Stimulated activated CD8-positive, alpha-beta memory T cell treated with anti-CD3 and anti-CD28 coated beads, Interleukin-2, amount 100 ng/mL, for 1 hour (primary cell): ENCODE results near the gene LAPTM4A.
"Not testable (repeated sequence)": the region's sequence is repeated elsewhere in the genome, so short reads cannot be mapped to it uniquely, and the experiment has no call there.

ENCODE experiments used
- DNase-seq, 2 donors: peaks; one replicate each; pipeline ENCODE4 v3.0.0-alpha.2; 2020; ENCODE audit warnings: low read depth in 2 of 2

LAPTM4A gene

GRCh38 chr2:20051532-20052228 lies at the start of gene LAPTM4A:
Gene LAPTM4A, minus strand, starts transcription at chr2:20051628. Its CDS starts 108 bp downstream, at chr2:20051520.
- DNase-seq = peak; percentile 90 to 96

DNA sequence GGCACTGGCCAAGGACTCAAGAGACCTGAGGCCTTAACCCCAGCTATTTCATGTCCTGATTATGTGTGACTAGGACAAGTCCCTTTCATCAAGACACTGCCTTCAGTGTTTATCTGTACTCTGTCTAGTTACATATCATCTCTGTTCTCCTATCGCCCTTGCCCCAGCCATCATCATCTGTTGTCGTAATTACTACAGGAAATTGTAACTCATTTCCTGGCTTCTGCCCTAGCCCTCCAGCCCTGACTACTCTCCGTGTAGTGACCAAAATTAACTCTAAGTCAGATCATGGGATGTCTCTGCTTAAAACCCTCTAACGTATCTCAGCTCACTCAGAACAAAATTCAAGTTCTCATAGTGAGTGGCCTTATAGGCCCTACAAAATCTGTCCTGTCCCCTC lies 49.3 kb upstream of the LAPTM4A start:
- no peak for DNase-seq

- no peak for DNase-seq
These were observed 48.4 kb upstream of the LAPTM4A start for GRCh38 chr2:20099780-20100179.

DNA sequence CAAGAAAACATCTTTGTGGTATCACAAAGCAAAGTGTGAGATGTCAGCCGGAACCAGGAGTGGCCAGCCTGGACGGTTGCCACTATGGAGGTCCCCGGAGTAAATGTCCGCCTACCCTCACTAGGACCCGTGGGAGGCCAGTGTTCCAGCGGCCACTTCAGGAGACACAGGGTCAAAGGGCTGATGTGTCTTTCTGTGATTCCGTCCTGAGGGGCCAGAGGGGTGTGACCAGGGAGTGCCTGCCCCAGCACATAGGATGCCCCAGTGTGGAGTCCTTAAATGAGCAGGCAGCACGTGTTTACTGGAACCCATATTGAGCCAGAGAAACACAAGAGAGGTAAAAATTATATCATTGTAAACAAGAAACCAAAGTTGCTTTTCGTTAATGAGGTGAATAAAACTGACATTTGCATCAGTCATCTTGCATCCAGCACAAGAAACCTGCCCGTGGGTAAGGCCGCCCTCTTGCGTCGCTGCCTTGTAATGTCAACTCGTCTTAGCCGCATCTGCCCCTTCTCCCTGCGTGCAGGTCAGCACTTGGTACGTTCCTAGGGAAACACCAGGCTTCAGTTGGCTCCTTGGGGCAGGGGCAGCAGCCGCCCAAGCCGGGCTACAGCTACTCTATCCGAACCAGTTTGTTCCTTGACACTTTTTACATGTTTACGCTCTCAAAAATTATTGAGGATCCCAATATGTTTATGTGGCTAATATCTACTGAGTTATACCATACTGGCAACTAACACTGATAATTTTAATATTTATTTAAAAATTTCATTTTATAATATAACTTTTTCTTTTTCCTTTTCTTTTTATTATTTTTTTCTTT lies 46.7 kb upstream of the LAPTM4A start:
- DNase-seq = peak; percentile 41 to 55

- no peak for DNase-seq
These were observed 44.0 kb upstream of the LAPTM4A start for GRCh38 chr2:20095469-20095868.

DNA sequence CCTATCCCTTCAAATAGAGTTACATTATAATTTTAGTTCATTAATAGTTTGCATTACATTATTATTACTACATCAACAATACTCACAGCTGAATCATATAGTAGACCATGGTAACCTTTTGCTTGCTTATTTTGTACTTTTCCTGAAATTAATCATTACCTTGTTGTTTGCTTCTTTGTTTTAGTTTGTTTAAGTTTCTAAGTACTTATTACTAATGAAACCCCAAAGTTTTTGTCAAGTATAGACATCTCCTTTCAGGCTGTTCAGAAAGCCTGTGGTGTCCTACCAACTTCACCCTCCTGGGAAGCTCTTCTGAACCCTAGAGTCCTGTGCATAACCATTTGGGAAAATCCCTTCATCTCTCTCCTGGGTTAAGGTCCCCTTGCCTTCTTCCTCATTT lies 43.5 kb upstream of the LAPTM4A start:
- no peak for DNase-seq

DNA sequence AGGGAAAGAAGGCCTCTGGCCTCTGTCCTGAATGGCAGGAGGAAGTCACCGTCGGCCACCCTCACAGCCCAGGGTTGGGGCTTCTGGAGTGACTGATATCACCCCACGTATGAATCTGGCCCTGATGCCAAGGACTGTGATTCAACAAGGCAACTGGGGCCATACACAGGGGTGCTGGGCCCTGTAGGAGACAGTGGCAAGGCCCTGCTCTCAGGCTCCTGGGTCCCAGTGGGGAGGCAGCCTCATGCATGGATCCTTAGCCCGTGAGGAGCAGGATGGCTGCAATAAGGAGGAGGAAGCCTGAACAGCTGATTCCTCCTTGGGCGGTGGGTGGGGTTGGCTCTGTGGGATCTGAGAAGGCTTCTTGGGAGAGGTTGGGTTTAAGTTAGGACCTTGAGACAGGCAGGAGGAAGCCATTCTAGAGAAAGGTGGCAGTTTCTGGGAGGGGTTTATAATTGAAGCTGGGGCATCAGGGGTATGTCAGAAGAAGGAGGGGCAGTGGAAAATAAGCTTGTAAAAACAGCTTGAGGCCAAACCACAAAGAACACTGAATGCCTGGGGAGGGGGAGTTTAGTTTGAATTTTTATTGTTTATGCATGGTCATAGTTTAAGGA lies 42.8 kb upstream of the LAPTM4A start:
- DNase-seq = no peak

GRCh38 chr2:20093263-20094141 lies 42.1 kb upstream of the LAPTM4A start:
- DNase-seq = no peak

- no peak for DNase-seq
These were observed 41.4 kb upstream of the LAPTM4A start for GRCh38 chr2:20092901-20093235.

GRCh38 chr2:20092226-20092900 lies 40.9 kb upstream of the LAPTM4A start:
- no peak for DNase-seq

DNA sequence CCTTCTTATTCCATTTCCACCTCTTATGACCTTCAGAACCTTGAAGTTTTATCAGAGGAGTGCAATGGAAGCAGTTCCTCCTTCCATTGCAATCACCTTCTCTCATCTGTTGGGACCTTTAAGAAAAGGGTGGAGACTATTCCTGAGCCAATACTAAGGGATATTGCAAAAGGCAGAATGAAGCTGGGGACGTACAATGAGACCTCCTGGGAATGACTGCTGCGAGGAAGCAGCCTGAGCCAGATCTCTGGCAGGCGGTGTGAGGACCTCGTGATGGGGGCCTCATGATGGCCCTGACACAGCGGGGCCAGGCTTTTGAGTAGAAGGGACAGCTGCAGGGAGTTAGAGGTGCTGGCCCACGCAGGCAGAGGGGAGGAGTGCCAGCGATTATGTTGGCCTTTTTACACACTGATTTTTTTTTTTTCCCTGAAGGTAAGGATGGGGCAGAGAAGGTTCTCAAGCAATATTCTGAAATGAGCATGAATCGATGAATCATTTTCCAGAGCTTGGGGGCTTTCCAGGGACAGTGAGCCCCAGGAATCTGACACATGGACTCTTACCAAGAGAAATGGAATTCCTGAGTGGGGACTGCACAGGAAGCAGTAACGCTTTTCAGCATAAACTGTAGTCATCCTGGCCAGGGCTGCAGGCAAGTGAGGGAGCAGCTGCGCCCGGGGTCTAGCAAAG lies 40.0 kb upstream of the LAPTM4A start:
- no peak for DNase-seq

DNA sequence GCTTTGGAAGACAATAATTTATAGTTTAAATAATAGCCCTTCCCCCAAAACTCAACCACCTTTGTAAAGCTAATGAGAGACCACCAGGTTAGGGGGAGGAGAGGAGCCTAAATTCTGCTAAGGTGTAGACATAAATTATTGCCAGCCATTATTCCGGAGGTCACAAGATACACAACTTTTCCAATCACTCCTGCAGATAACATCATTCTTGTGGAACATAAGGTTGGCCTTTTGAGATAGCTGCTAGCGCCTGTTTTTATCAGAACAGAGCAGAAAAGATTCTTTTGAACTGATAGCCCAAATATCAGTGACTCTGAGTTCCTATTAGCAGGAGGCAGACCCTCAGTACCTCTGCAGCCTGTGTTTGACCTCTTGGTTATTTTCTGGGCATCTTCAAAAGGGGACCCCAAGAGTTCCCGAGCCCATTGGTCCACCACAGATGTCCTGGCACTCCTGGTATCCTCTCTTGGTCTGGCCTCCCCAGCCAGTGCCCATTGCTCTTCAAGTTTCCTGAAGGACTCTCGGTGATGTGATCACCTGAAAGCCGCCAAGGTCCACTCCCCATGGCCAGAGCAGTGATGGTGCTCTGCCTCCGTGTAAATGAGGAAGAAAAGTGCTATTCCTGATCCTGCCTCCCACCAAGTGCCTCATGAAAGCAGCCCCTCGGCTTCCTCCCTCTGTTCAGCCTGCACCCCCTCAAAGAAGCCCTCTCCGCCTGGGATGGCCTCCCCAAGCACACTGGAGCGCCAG lies 38.5 kb upstream of the LAPTM4A start:
- no peak for DNase-seq

GRCh38 chr2:20085909-20086308 lies 34.5 kb upstream of the LAPTM4A start:
- DNase-seq = not testable (repeated sequence)

GRCh38 chr2:20082812-20083211 lies 31.4 kb upstream of the LAPTM4A start:
- not testable (repeated sequence) for DNase-seq

DNA sequence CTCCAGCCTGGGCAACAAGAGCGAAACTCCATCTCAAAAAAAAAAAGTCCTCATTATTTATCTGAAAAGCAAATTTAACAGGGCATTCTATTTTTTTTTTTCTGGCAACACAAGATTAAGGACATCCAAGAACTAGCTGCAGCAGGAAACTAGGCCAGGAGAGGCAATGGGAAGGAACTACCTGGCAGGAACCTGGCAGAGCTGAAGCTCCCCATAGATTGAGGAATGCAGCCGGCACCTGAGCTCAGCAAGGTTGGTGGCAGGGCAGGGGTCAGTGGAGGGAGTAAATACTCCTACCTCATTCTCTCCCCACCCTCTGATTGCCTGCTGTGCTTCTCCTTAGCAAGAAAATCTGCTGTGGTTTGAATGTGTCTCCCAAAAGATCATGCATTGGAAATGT lies 30.4 kb upstream of the LAPTM4A start:
- no peak for DNase-seq

DNA sequence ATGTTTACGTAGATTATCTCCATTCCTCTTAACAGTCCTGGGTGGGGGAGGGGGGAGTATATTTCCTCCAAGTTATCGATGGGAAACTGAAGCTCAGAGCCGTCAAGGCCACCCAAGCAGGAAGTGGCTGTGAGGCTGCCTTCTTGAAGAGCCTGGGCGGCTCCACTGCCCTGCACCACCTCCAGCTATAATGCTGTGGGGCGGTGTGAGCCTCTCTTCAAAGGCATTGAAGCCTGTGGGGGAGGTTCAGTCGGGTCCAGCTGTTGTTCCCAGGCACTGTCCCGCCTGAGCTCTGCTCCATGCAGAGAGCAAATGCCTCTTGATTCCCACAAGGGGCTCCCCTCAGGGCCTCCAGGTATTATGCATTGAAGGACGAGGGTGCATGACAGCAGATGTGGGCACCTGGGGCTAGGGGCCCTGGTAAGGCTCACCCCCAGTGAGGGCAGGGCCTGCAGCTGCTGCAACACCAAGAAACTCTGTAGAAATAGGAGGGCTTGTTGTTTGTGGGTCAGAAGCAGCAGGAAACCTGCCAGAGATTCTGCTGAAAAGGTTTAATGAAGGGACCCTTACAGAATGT lies 29.5 kb upstream of the LAPTM4A start:
- no peak for DNase-seq

DNA sequence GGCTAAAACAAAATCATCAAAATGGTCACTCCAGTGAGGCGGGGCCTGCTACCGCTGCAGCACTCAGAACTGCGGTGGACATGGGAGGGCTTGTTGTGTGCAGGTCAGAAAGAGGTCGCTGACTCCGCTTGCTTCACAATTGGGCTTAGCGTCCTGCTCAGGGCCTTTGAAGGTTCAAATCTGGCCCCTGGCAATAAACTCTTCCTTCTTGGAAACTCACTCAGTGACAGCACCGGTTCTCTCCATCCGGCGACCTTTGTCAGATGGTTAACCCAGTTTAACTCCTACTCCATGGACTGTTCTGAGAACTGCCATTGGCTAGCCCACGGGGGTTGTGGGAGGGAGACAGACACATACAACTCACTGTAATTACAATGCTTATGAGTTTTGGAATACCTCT lies 29.0 kb upstream of the LAPTM4A start:
- DNase-seq = no peak

DNA sequence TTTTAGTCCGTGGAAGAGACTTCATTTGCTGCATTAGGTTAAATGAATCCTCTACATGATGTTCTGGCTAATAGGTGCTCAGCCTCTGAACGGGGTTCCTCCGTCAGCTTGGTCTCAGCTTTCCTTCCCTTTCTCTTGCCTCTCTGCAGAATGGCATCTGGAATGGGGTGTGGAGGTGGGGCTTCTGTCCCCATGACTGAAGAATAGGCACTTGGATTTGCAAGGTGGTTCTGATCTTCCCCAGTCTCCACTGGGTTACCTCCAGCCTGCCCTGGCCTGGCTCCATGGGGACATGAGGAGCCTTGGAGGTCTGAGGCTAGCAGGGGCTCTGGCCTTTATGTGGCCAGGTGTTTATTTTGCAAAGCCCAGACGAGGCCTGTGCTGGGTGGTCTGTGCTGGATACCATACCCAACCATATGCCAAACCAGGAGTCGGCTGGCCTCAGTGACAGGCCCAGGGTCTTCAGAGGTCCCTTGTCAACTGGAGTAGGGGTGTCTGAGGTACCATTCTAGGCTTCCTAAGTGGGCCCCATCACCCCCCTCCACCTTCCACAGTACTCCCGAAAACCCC lies 28.2 kb upstream of the LAPTM4A start:
- DNase-seq = no peak

DNA sequence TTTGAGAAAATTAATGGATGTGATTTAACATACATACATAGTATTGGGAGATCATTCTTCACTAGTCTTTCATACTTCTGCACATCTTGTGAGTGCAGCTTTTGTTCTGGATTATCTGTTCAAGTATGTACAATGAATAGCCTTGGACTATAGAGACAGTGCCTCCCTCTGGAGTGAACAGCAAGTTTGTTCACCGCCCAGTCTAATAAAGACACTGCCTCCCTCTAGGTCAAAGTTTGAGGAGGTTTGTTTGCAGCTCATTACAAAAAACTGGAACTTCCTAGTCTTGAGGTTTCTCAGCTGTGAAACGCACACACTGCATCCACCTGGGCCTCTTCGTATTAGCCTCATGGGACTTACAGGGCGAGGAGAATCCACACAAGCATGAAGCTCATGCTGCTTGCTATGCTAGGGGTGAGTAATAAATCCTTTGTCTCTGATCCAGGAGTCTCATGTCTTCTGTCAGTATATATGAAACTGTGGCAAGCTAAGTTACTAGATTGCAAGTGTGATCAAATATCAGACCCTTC lies 26.0 kb upstream of the LAPTM4A start:
- no peak for DNase-seq
